Endothelial cell of umbilical vein (primary cell): ENCODE measurements around the gene BPIFB3. TPM values are rescaled to one million over a fixed set of nuclear protein-coding genes. Genes with fewer than 3 reads are reported as not detected.

Source experiments
- BruUV-seq: library from RNA; stranded (reverse); fragments of 400-500 nt; replicated peaks from 2 replicates; lab custom pipeline; 2021; lab: Mats Ljungman, UMichigan
- CTCF ChIA-PET: fragments of 300-600, 350-600 bp; sonication (Branson Sonifier 250); formaldehyde crosslinking; loops from one replicate; lab custom pipeline; 2021; ENCODE audit warnings: antibody characterized with exemption, inconsistent platforms; lab: Charles Lee
- POLR2A ChIA-PET: fragments of 300-600, 350-600 bp; sonication (Branson Sonifier 250); formaldehyde crosslinking; loops from one replicate; lab custom pipeline; 2021; ENCODE audit warnings: antibody characterized with exemption, inconsistent platforms; lab: Charles Lee
- DNase-seq: peaks from one replicate; pipeline ENCODE4 v3.0.0-alpha.2; 2011; ENCODE audit warnings: low read depth, low spot score
- FAIRE-seq: peaks from 2 replicates; lab custom pipeline; 2011; peaks lifted over from hg19 to GRCh38; lab: Jason Lieb, UNC
- H2AFZ ChIP-seq: 2 replicates; pipeline ENCODE4 v1.6.0; 2012; ENCODE audit warnings: low read depth, low read length, control low read depth, inconsistent platforms
- H3K27ac ChIP-seq: 2 replicates; pipeline ENCODE4 v1.5.1; 2011; ENCODE audit warnings: low read depth, mild to moderate bottlenecking, control low read depth, low read length, moderate library complexity; ENCODE audit not compliant: insufficient read depth
- H3K27me3 ChIP-seq, 2 experiments: 2 replicates each; pipeline versions ENCODE4 v1.6.0 to v1.6.1; 2011; ENCODE audit warnings: low read length in 2 of 2, mixed read lengths in 1 of 2; ENCODE audit not compliant: control insufficient read depth in 2 of 2, insufficient read depth in 2 of 2
- H3K36me3 ChIP-seq, 2 experiments: 2 replicates in 1 of 2; 3 replicates in 1 of 2; pipeline ENCODE4 v1.5.1; 2011; ENCODE audit warnings: low read length in 2 of 2, mild to moderate bottlenecking in 1 of 2, moderate library complexity in 1 of 2; ENCODE audit not compliant: control insufficient read depth in 2 of 2, insufficient read depth in 2 of 2; ENCODE audit errors: extremely low read depth in 1 of 2
- H3K4me1 ChIP-seq: 3 replicates; pipeline ENCODE4 v1.5.1; 2011; ENCODE audit warnings: mild to moderate bottlenecking, low read length; ENCODE audit not compliant: control insufficient read depth, insufficient read depth; ENCODE audit errors: extremely low read depth
- H3K4me2 ChIP-seq: 2 replicates; pipeline ENCODE4 v1.6.1; 2011; ENCODE audit warnings: low read length, control low read depth, mixed read lengths; ENCODE audit not compliant: insufficient read depth
- H3K4me3 ChIP-seq, 3 experiments: fragments of 200-600 bp in 1 of 3; sonication (generic), shearing (Covaris generic) in 1 of 3; replicated peaks in 1 of 3; 2 replicates each; pipeline ENCODE4 v1.5.1; 2011 to 2016; ENCODE audit warnings: control low read depth in 3 of 3, low read length in 3 of 3, mild to moderate bottlenecking in 2 of 3, inconsistent platforms in 1 of 3, low read depth in 1 of 3, moderate library complexity in 1 of 3; ENCODE audit not compliant: insufficient read depth in 1 of 3
- H3K79me2 ChIP-seq: 2 replicates; pipeline ENCODE4 v1.6.0; 2012; ENCODE audit warnings: low read length, inconsistent platforms; ENCODE audit not compliant: control insufficient read depth, insufficient read depth
- H3K9ac ChIP-seq: replicated peaks from 2 replicates; pipeline ENCODE3; 2011; ENCODE audit warnings: low read length, control low read depth; ENCODE audit not compliant: insufficient read depth; ENCODE audit errors: extremely low read depth
- H3K9me1 ChIP-seq: replicated peaks from 3 replicates; pipeline ENCODE4 v1.6.0; 2011; ENCODE audit warnings: mild to moderate bottlenecking, low read length; ENCODE audit not compliant: control insufficient read depth, insufficient read depth; ENCODE audit errors: extremely low read depth
- H3K9me3 ChIP-seq: replicated peaks from 2 replicates; pipeline ENCODE4 v1.5.1; 2012; ENCODE audit warnings: low read length, inconsistent platforms; ENCODE audit not compliant: control insufficient read depth, insufficient read depth
- H4K20me1 ChIP-seq: replicated peaks from 2 replicates; pipeline ENCODE3; 2011; ENCODE audit warnings: mild to moderate bottlenecking, low read length; ENCODE audit not compliant: control insufficient read depth, insufficient read depth; ENCODE audit errors: extremely low read depth
- EZH2 ChIP-seq: IDR thresholded peaks from 2 replicates; pipeline ENCODE4 v1.6.1; 2012; ENCODE audit warnings: borderline replicate concordance, low read depth, mild to moderate bottlenecking, moderate library complexity, low read length, inconsistent platforms; ENCODE audit not compliant: severe bottlenecking
- FOS ChIP-seq: IDR thresholded peaks from 2 replicates; pipeline ENCODE4 v1.6.1; 2011; ENCODE audit warnings: mild to moderate bottlenecking, low read length, moderate library complexity, borderline replicate concordance; ENCODE audit not compliant: insufficient read depth
- GATA2 ChIP-seq: IDR thresholded peaks from 2 replicates; pipeline ENCODE4 v1.7.0; 2011; ENCODE audit warnings: low read depth, mild to moderate bottlenecking, moderate library complexity, mixed read lengths, low read length; ENCODE audit not compliant: insufficient read length, insufficient read depth
- JUN ChIP-seq: IDR thresholded peaks from 2 replicates; pipeline ENCODE4 v1.6.1; 2011; ENCODE audit warnings: borderline replicate concordance, low read depth; ENCODE audit not compliant: insufficient read length, insufficient read depth
- MYC ChIP-seq: IDR thresholded peaks from one replicate; pipeline ENCODE4 v1.6.1; 2011; ENCODE audit warnings: mild to moderate bottlenecking, low read depth, low read length
- POLR2A ChIP-seq: IDR thresholded peaks from 2 replicates; pipeline ENCODE4 v1.6.1; 2012; ENCODE audit warnings: low read depth, mild to moderate bottlenecking, control low read depth, low read length
- POLR2AphosphoS5 ChIP-seq: IDR thresholded peaks from 2 replicates; pipeline ENCODE4 v1.6.1; 2012; ENCODE audit warnings: low read depth, mild to moderate bottlenecking, control low read depth, low read length, moderate library complexity; ENCODE audit not compliant: insufficient read depth
- dilution Hi-C: fragments of 300-500 bp; cut with MboI; formaldehyde crosslinking; loops from one replicate; pipeline ENCODE4 v1.15.0; 2019; ENCODE audit warnings: low sequenced_read_pairs; ENCODE audit not compliant: extremely low pct_ligation_motif_present
- intact Hi-C: fragments of 100-400 bp; cut with micrococcal nuclease; formaldehyde crosslinking; loops from one replicate; pipeline ENCODE4 v1.10.0; 2022
- polyA plus RNA-seq, 4 experiments: library from polyadenylated mRNA; depleted of rRNA in 3 of 4; stranded (reverse) in 3 of 4; unstranded in 1 of 4; fragments of >200 nt; gene quantifications; 2 replicates each; pipeline versions ENCODE4 v1.2.1 to v1.2.3, GENCODE V29; 2011 to 2012; ENCODE audit warnings: missing spikeins in 1 of 4
- total RNA-seq: library from RNA; stranded (reverse); gene quantifications from 2 replicates; pipeline ENCODE4 v1.2.3, GENCODE V29; 2021
- TF ChIP-seq, protein P1 (sequence below), 2 donors: IDR thresholded peaks; 1 replicate in 1 of 2; 2 replicates in 1 of 2; pipeline ENCODE4 v1.5.1; 2011; ENCODE audit warnings: low read length in 2 of 2, mild to moderate bottlenecking in 2 of 2, moderate library complexity in 2 of 2, control low read depth in 1 of 2, inconsistent platforms in 1 of 2, low read depth in 1 of 2; ENCODE audit not compliant: insufficient read depth in 1 of 2; ENCODE audit errors: extremely low read depth in 1 of 2
- TF ChIP-seq, protein P2 (sequence below): IDR thresholded peaks from 2 replicates; pipeline ENCODE4 v1.6.1; 2011; ENCODE audit not compliant: insufficient read depth, insufficient read length

BPIFB3 gene
- total and polyA plus RNA-seq, 2 donors (not counting 3 experiments of a cell fraction or from before 2014, with no cell fraction given): not detected

DNA sequence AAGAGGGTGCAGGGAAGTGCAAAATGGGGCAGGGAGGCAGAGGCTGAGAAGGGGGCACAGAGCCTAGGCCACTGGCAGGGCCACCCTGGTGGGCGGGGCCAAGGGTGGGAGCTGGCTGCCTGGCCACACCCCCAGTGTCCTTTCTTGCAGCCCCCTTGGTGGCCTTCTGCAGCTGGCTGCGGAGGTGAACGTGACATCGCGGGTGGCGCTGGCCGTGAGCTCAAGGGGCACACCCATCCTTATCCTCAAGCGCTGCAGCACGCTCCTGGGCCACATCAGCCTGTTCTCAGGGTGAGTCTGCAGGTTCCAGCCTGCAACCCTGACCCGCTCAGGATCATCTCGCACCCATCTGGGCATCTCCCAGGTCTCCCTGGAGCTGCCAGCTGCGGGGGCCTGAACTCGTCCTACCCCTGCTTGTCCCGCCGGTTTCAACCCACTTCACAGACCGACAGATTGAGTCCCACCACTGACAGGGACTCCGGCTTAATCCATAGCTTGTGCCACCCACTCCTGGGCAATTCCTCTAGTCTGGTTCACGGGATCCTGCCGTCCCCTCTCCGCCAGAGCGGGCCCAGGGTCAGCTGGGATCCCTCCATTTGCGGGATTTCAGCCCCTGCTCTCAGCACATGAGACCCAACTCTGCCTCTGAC is 6.2 kb downstream of the BPIFB3 start:
- no peak for FAIRE-seq
- POLR2A ChIA-PET: no interaction called here

More for the DNA sequence above, 6.2 kb downstream of the BPIFB3 start:
- Histone ChIP-seq H3K9me1 (no peaks in the 10 kb centered on the region), H2AFZ (no peak overlapping the region), H3K4me1 (no peaks in the 10 kb centered on the region), H3K79me2 (no peaks in the 10 kb centered on the region), H3K4me3 (no peak overlapping the region), H3K9me3 (no peaks in the 10 kb centered on the region), H3K27ac (no peak overlapping the region), H3K9ac (no peak overlapping the region), H3K27me3 (no peaks in the 10 kb centered on the region), H4K20me1 (no peaks in the 10 kb centered on the region), H3K4me2 (no peak overlapping the region), H3K36me3 (no peaks in the 10 kb centered on the region)
- intact Hi-C loops: no loop called here
- BruUV-seq: no TSS peak
- CTCF ChIA-PET: no interaction called here
- TF ChIP-seq EZH2 (no peak), JUN (no peak), POLR2A (no peak), FOS (no peak), GATA2 (no peak), POLR2AphosphoS5 (no peak), MYC (no peak)
- TF ChIP-seq, protein P1, sequence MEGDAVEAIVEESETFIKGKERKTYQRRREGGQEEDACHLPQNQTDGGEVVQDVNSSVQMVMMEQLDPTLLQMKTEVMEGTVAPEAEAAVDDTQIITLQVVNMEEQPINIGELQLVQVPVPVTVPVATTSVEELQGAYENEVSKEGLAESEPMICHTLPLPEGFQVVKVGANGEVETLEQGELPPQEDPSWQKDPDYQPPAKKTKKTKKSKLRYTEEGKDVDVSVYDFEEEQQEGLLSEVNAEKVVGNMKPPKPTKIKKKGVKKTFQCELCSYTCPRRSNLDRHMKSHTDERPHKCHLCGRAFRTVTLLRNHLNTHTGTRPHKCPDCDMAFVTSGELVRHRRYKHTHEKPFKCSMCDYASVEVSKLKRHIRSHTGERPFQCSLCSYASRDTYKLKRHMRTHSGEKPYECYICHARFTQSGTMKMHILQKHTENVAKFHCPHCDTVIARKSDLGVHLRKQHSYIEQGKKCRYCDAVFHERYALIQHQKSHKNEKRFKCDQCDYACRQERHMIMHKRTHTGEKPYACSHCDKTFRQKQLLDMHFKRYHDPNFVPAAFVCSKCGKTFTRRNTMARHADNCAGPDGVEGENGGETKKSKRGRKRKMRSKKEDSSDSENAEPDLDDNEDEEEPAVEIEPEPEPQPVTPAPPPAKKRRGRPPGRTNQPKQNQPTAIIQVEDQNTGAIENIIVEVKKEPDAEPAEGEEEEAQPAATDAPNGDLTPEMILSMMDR (IDR thresholded peaks at IDR 0.05; ENCODE audit: extremely low read depth in 1 of 2, insufficient read depth in 1 of 2, low read depth in 1 of 2, low read length in 2 of 2): no peak
- TF ChIP-seq, protein P2, sequence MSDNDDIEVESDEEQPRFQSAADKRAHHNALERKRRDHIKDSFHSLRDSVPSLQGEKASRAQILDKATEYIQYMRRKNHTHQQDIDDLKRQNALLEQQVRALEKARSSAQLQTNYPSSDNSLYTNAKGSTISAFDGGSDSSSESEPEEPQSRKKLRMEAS: no peak
- dilution Hi-C loops: no loop called here
- no peak for DNase-seq
